Right forelimb (tissue), 1 donor: ENCODE data around the gene TAMALIN.

ENCODE experiments used
- DNase-seq: peaks from one replicate; pipeline ENCODE4 v3.0.0-alpha.2; 2018

TAMALIN gene

GRCh38 chr12:51985154-51985835 is 21.5 kb upstream of the TAMALIN start:
- no peak for DNase-seq

DNA sequence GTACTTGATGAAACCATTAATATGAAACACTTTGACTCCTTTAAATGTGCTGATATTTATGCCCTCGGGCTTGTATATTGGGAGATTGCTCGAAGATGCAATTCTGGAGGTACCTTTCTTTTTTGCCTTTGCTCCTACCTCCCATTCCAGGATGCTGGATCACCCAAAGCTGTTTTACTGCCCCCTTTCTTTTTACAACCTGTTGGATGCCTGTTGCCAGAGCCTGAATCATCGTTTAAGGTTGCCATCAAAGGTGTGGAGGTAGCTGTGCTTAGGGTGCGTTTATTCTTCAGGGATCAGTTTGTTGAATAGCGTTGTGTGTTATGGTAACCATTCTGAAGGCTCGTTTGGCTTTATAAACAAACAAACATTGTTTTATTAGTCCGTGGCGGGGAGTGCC is 19.9 kb upstream of the TAMALIN start:
- no peak for DNase-seq

- no peak for DNase-seq
Observed at GRCh38 chr12:51992246-51992645, 14.5 kb upstream of the TAMALIN start.

- peak; percentile 50 for DNase-seq
Observed at GRCh38 chr12:51994539-51994820, 12.3 kb upstream of the TAMALIN start.

- no peak for DNase-seq
Observed at GRCh38 chr12:51994959-51995358, 11.8 kb upstream of the TAMALIN start.

- no peak for DNase-seq
Observed at GRCh38 chr12:51997136-51997535, 9.6 kb upstream of the TAMALIN start.

DNA sequence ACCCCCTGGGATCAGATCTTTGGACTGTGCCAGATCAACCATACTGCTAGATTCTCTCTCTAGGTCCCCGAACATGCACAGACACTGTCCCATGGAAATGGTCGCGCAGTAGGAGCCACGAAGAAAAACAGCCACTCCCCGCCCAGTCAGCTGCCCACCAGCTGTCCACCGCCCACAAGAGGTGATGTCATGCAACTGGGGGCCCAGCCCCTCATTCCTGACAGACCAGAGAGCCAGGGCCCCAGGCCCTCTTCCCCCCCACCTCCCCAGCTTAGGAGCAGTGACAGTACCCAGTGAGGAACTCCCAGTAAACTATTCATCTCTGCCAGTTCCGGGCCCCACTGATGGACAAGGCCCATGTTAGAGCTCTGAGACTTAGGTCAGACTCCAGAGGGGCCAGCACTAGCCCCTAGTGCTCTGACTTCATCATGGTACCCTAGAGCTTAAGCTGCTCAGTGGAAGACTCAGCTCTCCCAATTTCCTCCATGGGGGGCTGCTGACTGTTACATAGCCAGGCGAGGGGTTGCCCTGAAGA is 3.7 kb upstream of the TAMALIN start:
- no peak for DNase-seq

GRCh38 chr12:52003591-52003990 is 3.2 kb upstream of the TAMALIN start:
- no peak for DNase-seq

DNA sequence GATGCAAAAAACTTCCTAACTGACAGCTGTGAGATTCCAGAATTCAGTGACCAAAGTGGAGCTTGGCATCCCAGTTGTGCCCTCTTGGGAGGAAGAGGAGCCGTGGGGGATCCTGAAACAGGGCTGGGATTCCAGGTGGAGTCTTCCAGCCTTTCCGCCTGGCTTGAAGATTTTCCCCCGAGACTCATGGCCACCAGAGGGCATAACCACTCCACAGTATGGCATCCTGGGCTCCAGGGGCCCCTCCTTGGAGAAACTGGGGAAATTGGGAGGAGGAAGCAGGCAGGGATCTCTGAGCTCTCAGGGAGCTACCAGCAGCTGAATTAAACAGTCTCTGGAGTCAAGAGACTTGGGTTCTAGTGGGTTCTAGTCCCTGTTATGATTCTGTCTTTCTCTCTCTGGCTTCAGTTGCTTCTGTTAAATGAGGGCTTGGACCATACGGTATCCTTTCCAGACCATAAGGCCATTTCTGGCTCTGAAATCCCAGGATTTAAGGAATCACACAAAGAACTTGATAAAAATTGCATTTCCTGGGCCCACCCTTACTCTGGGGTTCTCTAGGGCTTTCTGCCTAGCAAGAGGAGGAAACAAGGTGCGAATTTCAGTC is 2.6 kb upstream of the TAMALIN start:
- peak; percentile 51 for DNase-seq

DNA sequence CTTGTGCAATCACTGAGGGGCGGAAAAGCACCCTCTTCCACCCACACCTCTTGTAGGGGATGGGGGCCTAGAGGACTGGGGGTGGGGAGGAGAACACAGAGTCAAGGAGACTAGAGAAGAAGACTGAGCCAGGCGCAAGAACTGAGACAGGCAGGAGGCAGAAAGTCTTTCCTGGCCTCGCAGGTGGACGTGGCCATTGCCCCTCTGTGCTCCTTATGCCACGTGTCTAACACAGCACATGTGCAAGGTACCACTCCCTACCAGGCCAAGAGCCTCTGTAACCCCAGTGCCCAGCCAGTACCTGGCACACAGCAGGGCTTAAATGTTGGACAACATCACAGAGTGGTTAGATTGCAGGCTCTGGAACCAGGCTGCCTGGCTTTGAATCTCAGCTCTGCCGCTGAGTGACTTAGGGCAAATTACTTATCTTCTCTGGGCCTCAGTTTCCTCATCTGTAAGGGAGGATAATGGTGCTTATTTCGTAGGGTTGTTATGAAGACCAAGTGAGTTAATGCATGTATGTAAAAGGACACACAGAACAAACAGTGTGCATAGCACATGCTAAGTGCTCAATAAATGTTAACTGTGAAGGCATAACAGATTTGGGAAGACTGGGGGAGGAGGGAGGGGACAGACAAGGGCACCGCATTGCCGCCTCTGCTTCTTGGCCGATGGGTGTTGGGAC is 1.4 kb upstream of the TAMALIN start:
- DNase-seq, result no peak

DNA sequence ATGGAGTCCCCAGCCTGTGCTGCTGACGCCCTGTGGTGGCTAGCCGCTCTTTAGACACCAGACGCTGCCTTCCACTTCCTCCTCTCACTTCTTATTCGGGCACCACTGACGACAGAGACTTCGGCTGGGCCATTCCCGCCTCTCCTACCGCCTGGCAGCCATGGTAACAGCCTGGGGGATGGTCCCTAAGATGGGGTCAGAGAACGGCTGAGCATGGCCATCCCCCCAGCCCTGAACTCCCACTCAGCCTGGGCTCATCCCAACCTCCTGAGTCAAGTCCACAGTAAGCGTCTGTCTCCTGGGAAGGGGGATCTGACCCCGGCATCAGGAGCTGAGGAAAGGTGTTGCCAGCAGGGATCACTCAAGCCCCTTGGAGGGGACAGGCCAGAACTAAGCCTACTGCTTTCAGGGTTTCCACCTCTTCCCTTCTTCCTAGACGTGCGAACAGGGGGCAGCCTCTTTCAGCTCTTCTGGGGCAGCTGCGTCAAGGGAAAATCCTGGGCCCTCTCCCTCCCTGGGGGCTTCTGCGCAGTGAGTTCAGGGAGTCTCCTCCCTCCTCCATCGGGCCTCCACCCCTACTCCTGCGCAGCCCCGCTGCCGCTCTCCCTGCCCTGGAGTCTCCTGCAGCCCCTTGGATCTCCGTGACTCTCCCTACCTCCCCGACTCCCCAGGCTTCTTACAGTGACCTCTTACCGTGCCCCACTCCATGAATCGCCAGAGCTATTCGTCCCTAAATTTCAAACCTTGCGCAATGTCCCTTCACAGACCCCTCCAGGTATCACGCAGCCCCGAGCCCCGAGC is 643 bp upstream of the TAMALIN start:
- DNase-seq, result peak; percentile 56

- DNase-seq, result peak; percentile 74
Observed at GRCh38 chr12:52007158-52007921, 594 bp downstream of the TAMALIN start.

- no peak for DNase-seq
Observed at GRCh38 chr12:52007982-52008510, 1.3 kb downstream of the TAMALIN start.

DNA sequence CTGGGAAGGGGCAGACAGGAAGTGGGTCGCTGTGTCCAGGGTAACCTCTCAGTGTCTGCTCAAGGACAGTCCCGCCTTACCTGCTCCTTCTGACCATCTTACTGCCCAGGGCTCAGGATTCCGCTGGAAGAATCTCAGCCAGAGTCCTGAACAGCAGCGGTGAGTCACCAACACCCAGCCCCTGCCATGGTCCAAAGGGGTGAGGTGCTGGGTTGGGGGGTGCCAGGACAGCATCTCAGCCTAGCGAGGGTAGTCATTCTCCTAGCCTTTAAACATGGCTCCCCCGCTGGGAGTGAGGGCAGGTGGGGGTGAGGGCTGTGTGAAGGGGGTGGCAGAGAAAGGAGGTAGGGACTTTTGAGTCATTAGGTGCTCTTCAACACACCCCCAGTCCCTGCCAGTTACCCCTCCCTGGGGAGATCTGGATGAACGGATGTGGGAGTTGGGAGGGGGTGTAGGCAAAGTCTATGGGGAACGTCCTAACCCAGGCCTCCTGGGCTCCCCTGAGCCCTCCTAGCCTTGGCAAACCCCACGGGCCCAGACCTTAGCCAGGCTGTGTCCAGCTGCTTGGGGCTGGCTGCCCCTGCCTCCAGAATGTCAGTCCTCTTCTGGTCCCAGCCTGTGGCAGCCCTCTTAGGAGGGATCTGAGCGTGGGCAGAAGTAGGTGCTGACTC is 2.5 kb downstream of the TAMALIN start:
- no peak for DNase-seq

DNA sequence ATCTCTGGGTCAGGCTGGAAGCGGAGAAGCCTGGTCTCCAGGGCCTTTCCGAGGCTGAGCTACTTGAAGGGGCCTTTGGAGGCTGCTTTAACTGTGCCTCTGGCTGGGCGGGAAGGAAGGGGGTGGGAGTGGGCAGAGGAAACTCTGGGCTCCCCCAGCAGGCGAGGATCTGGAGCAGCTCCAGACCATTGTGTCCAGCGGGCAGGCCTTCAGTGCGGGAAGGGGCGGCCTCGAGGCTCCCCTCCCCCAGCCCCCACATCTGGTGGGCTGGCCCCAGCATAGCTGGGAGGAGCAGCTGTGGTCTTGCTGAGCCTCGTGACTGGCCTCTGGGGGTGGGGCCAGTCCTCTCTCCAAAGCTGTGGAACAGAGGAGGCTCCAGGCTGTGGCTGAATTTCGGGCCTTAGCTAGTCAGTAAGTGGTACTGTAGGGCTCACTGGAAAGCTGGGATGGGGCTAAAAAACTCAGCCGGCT is 3.4 kb downstream of the TAMALIN start:
- peak; percentile 94 for DNase-seq

- no peak for DNase-seq
Observed at GRCh38 chr12:52010692-52011601, 4.2 kb downstream of the TAMALIN start.

- DNase-seq, result no peak
Observed at GRCh38 chr12:52011602-52012214, 5.0 kb downstream of the TAMALIN start.

DNA sequence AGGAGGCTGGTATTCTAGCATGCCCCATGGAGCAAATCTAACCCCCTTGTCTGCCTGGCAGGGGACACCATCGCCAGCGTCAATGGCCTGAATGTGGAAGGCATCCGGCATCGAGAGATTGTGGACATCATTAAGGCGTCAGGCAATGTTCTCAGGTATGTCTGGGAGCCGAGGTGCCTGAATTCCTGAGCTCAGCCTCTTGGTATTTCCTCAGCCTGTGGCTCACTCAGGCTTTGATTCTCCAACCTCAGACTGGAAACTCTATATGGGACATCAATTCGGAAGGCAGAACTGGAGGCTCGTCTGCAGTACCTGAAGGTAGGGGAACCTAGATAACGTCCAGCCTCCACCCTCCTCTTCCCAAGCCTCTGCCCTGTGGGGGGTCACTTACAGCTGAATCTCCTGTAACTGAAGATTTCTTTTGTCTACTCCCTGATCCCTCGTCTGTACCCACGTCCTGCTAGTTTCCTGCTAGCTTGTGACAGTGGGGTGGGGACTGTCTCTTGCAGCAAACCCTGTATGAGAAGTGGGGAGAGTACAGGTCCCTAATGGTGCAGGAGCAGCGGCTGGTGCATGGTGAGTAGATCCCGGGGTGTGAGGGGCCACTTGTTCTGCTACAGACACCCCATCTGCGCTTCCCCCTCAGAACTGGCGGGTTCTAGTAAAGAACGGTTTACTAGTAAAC is 7.0 kb downstream of the TAMALIN start:
- no peak for DNase-seq
